CD14-positive monocyte (primary cell): ENCODE results near the gene MDP1. TPM values are rescaled to one million over a fixed set of nuclear protein-coding genes. Genes with fewer than 3 reads are reported as not detected.
A peak's percentile ranks its signal among the peaks of the same experiment; 100 is the strongest.

ENCODE experiments used
- DNase-seq, 3 donors: peaks; one replicate each; pipeline ENCODE4 v3.0.0-alpha.2; 2011 to 2022
- H2AFZ ChIP-seq: 2 replicates; pipeline ENCODE4 v1.6.0; 2012; ENCODE audit warnings: mild to moderate bottlenecking, low read depth, low read length, inconsistent platforms; ENCODE audit not compliant: insufficient read depth, poor library complexity, severe bottlenecking
- H3K27ac ChIP-seq, 2 donors: 1 replicate in 1 of 2; 2 replicates in 1 of 2; pipeline ENCODE4 v1.5.1; 2012 to 2013; ENCODE audit warnings: low read length in 2 of 2, control low read depth in 1 of 2, inconsistent platforms in 1 of 2, low read depth in 1 of 2, mild to moderate bottlenecking in 1 of 2
- H3K27me3 ChIP-seq, 2 donors: one replicate each; pipeline versions ENCODE4 v1.6.0 to v1.6.1; 2011 to 2013; ENCODE audit warnings: low read length in 2 of 2; ENCODE audit not compliant: control insufficient read depth in 2 of 2, insufficient read depth in 2 of 2
- H3K36me3 ChIP-seq, 2 donors: replicated peaks in 1 of 2; 1 replicate in 1 of 2; 2 replicates in 1 of 2; pipeline versions ENCODE4 v1.5.1 to v1.6.1; 2012 to 2013; ENCODE audit warnings: low read length in 2 of 2, control low read depth in 1 of 2, inconsistent platforms in 1 of 2, mild to moderate bottlenecking in 1 of 2; ENCODE audit not compliant: insufficient read depth in 2 of 2, control insufficient read depth in 1 of 2
- H3K4me1 ChIP-seq, 2 donors: 1 replicate in 1 of 2; 2 replicates in 1 of 2; pipeline versions ENCODE4 v1.5.1 to v1.6.1; 2012 to 2013; ENCODE audit warnings: low read length in 2 of 2, control low read depth in 1 of 2, inconsistent platforms in 1 of 2, mild to moderate bottlenecking in 1 of 2, moderate library complexity in 1 of 2; ENCODE audit not compliant: insufficient read depth in 2 of 2, control insufficient read depth in 1 of 2
- H3K4me2 ChIP-seq: replicated peaks from 2 replicates; pipeline ENCODE3; 2012; ENCODE audit warnings: low read length, moderate library complexity, mild to moderate bottlenecking; ENCODE audit not compliant: poor library complexity, severe bottlenecking; ENCODE audit errors: extremely low read depth
- H3K4me3 ChIP-seq, 3 experiments: fragments of 200-600 bp in 1 of 3; sonication (generic) in 1 of 3; replicated peaks in 1 of 3; 1 replicate in 2 of 3; 2 replicates in 1 of 3; pipeline ENCODE4 v1.5.1; 2011 to 2013; ENCODE audit warnings: low read length in 3 of 3, mild to moderate bottlenecking in 3 of 3, control low read depth in 2 of 3, low read depth in 2 of 3, inconsistent platforms in 1 of 3, moderate library complexity in 1 of 3
- H3K79me2 ChIP-seq: 2 replicates; pipeline ENCODE4 v1.6.0; 2012; ENCODE audit warnings: mild to moderate bottlenecking, control low read depth, inconsistent platforms, low read length, moderate library complexity; ENCODE audit not compliant: insufficient read depth
- H3K9ac ChIP-seq: 2 replicates; pipeline ENCODE4 v1.6.0; 2017; ENCODE audit warnings: low read length, mild to moderate bottlenecking; ENCODE audit not compliant: insufficient read depth, poor library complexity, severe bottlenecking
- H3K9me3 ChIP-seq, 2 donors: replicated peaks in 1 of 2; 1 replicate in 1 of 2; 2 replicates in 1 of 2; pipeline versions ENCODE4 v1.5.1 to v1.6.1; 2012 to 2013; ENCODE audit warnings: low read length in 2 of 2, control low read depth in 1 of 2; ENCODE audit not compliant: control insufficient read depth in 1 of 2, insufficient read depth in 1 of 2
- H4K20me1 ChIP-seq: 2 replicates; pipeline ENCODE4 v1.6.0; 2012; ENCODE audit warnings: mild to moderate bottlenecking, low read length, control low read depth, moderate library complexity; ENCODE audit not compliant: insufficient read depth
- H3K27ac Mint-ChIP-seq, 7 donors: one replicate each; pipeline ENCODE4 v1.8.0; 2020; ENCODE audit warnings: mild to moderate bottlenecking in 7 of 7, mixed read lengths in 7 of 7, moderate library complexity in 6 of 7, inconsistent platforms in 2 of 7
- H3K27me3 Mint-ChIP-seq, 3 donors: one replicate each; pipeline ENCODE4 v1.8.0; 2021 to 2022; ENCODE audit warnings: low read depth in 3 of 3, mild to moderate bottlenecking in 3 of 3, mixed read lengths in 3 of 3, moderate library complexity in 3 of 3, inconsistent platforms in 1 of 3
- H3K36me3 Mint-ChIP-seq, 2 donors: one replicate each; pipeline ENCODE4 v1.8.0; 2020; ENCODE audit warnings: mixed read lengths in 2 of 2, inconsistent platforms in 1 of 2, mild to moderate bottlenecking in 1 of 2
- H3K4me1 Mint-ChIP-seq: one replicate; pipeline ENCODE4 v1.8.0; 2020; ENCODE audit warnings: mild to moderate bottlenecking, mixed read lengths
- H3K4me3 Mint-ChIP-seq, 2 donors: one replicate each; pipeline ENCODE4 v1.8.0; 2020; ENCODE audit warnings: mild to moderate bottlenecking in 2 of 2, mixed read lengths in 2 of 2, moderate library complexity in 1 of 2
- H3K9me3 Mint-ChIP-seq, 7 donors: one replicate each; pipeline ENCODE4 v1.8.0; 2020 to 2022; ENCODE audit warnings: mixed read lengths in 7 of 7, mild to moderate bottlenecking in 6 of 7, moderate library complexity in 6 of 7, inconsistent platforms in 2 of 7
- CTCF ChIP-seq: fragments of 200-600 bp; IDR thresholded peaks from one replicate; pipeline ENCODE4 v1.8.0; 2022; ENCODE audit warnings: antibody characterized with exemption, mild to moderate bottlenecking
- WGBS: methylation state at CpG from one replicate; pipeline ENCODE4 v1.1.5; 2013; ENCODE audit warnings: missing lambda C conversion rate; ENCODE audit not compliant: insufficient coverage; 5-methylcytosine and 5-hydroxymethylcytosine counted together
- intact Hi-C, 2 donors: fragments of 100-400 bp; cut with micrococcal nuclease; formaldehyde crosslinking; loops; one replicate each; pipeline versions ENCODE4 v1.15.0 to v1.15.1; 2023
- polyA plus RNA-seq, 3 donors: library from polyadenylated mRNA; depleted of rRNA in 1 of 3; unstranded in 2 of 3; stranded (reverse) in 1 of 3; fragments of 300-500 nt in 2 of 3; fragments of >200 nt in 1 of 3; fragmentation: Illumina TruSeq in 2 of 3; gene quantifications; 1 replicate in 2 of 3; 2 replicates in 1 of 3; pipeline ENCODE4 v1.2.3, GENCODE V29; 2012 to 2021

The MDP1 gene
- polyA plus RNA-seq, 3 donors, result 17.5 to 49.6 (median 37.5) TPM

- TF ChIP-seq CTCF, result no peak
- no peak overlapping the region for H3K4me2 ChIP-seq
- H3K4me3 ChIP-seq, result no peak overlapping the region
- H3K79me2 ChIP-seq, result no peaks in the 10 kb centered on the region
- H3K9ac ChIP-seq, result no peak overlapping the region
- no peaks in the 10 kb centered on the region for H3K4me1 ChIP-seq
- Mint-ChIP-seq H3K9me3 (no peaks in the 10 kb centered on the region), H3K36me3 (peaks cover 77 to 94% of the 10 kb centered on the region in 2 donors), H3K4me1 (peaks cover 2% of the 10 kb centered on the region), H3K27me3 (peaks cover 0 to 3% (median 1%) of the 10 kb centered on the region in 3 donors), H3K4me3 (no peak overlapping the region), H3K27ac (peak overlapping the region in 3 of 7 donors; percentile 68 to 78 (median 68))
- intact Hi-C loops, result no loop called here
- DNase-seq, result no peak
- H3K27me3 ChIP-seq, result no peaks in the 10 kb centered on the region
- H4K20me1 ChIP-seq, result no peaks in the 10 kb centered on the region
- H2AFZ ChIP-seq, result no peak overlapping the region
- 96% methylated on average over 10 of the region's 14 CpGs for WGBS
- peaks cover 61 to 91% of the 10 kb centered on the region in 2 donors for H3K36me3 ChIP-seq
- no peaks in the 10 kb centered on the region for H3K9me3 ChIP-seq
- no peak overlapping the region for H3K27ac ChIP-seq
Measured at GRCh38 chr14:24182110-24182882, 33.6 kb downstream of the MDP1 start.

GRCh38 chr14:24181371-24182077 is 34.3 kb downstream of the MDP1 start:
- H3K27ac ChIP-seq, result no peak overlapping the region
- no peak overlapping the region for H3K4me2 ChIP-seq
- TF ChIP-seq CTCF, result no peak
- DNase-seq, result no peak
- Mint-ChIP-seq H3K27me3 (peaks cover 0 to 1% (median 0%) of the 10 kb centered on the region in 3 donors), H3K9me3 (no peaks in the 10 kb centered on the region), H3K4me3 (no peak overlapping the region), H3K4me1 (no peaks in the 10 kb centered on the region), H3K27ac (peak overlapping the region in 3 of 7 donors; percentile 28 to 68 (median 42)), H3K36me3 (peaks cover 77 to 98% of the 10 kb centered on the region in 2 donors)
- peaks cover 68 to 98% of the 10 kb centered on the region in 2 donors for H3K36me3 ChIP-seq
- no peak overlapping the region for H2AFZ ChIP-seq
- no peaks in the 10 kb centered on the region for H4K20me1 ChIP-seq
- intact Hi-C loops, result no loop called here
- H3K9ac ChIP-seq, result no peak overlapping the region
- no peak overlapping the region for H3K4me3 ChIP-seq
- 97% methylated on average over 18 of the region's 19 CpGs for WGBS
- no peaks in the 10 kb centered on the region for H3K27me3 ChIP-seq
- H3K79me2 ChIP-seq, result no peaks in the 10 kb centered on the region
- H3K4me1 ChIP-seq, result no peaks in the 10 kb centered on the region
- no peaks in the 10 kb centered on the region for H3K9me3 ChIP-seq
